DND-41 (cell line): ENCODE measurements around the gene SIX3.

Source experiments
- CTCF ChIP-seq: IDR thresholded peaks from 2 replicates; pipeline ENCODE4 v1.5.1; 2012; ENCODE audit warnings: borderline replicate concordance, low read length, moderate library complexity, mild to moderate bottlenecking; ENCODE audit not compliant: poor library complexity, severe bottlenecking; ENCODE audit errors: extremely low read depth
- EZH2 ChIP-seq: IDR thresholded peaks from 3 replicates; pipeline ENCODE4 v1.6.1; 2012; ENCODE audit warnings: borderline replicate concordance, low read depth, mild to moderate bottlenecking, moderate library complexity, low read length, inconsistent platforms; ENCODE audit not compliant: severe bottlenecking

GRCh38 chr2:44920751-44921150, 20.8 kb upstream of the SIX3 start:
- no peak for TF ChIP-seq CTCF
- no peak for TF ChIP-seq EZH2
